Keratinocyte (primary cell): Measurements from ENCODE around the gene DNM2.

Source experiments
- EZH2 ChIP-seq: IDR thresholded peaks from one replicate; pipeline ENCODE4 v1.6.1; 2012; ENCODE audit warnings: inconsistent platforms, mild to moderate bottlenecking, low read length, moderate library complexity
- TF ChIP-seq, protein P1 (sequence below), 3 experiments: IDR thresholded peaks in 1 of 3; conservative IDR thresholded peaks in 1 of 3; optimal IDR thresholded peaks in 1 of 3; 2 replicates in 2 of 3; 3 replicates in 1 of 3; pipeline versions ENCODE3 to v1.5.1; 2011; ENCODE audit warnings: low read length in 3 of 3, mild to moderate bottlenecking in 3 of 3, moderate library complexity in 2 of 3, control low read depth in 1 of 3, inconsistent platforms in 1 of 3; ENCODE audit not compliant: insufficient read depth in 2 of 3; ENCODE audit errors: extremely low read depth in 1 of 3

DNA sequence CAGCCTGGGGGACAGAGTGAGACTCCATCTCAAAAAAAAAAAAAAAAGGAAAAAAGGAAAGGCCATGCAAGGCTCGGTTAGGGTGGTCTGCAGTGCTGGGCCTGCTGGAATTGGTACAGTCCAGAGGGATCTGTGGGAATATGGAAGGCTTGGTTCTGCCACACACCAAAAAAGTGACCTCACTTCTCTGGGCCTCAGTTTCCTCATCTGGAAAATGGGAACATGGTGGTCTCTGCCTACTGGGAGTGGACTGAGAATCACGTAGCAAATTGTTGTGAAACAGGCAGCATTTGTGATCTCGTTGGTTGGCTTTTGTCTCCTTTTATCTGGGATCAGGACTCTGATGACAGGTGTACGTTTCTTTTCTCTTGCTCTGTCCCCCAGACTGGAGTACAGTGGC lies 7.5 kb downstream of the DNM2 start:
- TF ChIP-seq, protein P1, sequence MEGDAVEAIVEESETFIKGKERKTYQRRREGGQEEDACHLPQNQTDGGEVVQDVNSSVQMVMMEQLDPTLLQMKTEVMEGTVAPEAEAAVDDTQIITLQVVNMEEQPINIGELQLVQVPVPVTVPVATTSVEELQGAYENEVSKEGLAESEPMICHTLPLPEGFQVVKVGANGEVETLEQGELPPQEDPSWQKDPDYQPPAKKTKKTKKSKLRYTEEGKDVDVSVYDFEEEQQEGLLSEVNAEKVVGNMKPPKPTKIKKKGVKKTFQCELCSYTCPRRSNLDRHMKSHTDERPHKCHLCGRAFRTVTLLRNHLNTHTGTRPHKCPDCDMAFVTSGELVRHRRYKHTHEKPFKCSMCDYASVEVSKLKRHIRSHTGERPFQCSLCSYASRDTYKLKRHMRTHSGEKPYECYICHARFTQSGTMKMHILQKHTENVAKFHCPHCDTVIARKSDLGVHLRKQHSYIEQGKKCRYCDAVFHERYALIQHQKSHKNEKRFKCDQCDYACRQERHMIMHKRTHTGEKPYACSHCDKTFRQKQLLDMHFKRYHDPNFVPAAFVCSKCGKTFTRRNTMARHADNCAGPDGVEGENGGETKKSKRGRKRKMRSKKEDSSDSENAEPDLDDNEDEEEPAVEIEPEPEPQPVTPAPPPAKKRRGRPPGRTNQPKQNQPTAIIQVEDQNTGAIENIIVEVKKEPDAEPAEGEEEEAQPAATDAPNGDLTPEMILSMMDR (optimal IDR thresholded peaks at IDR 0.05 in 1 of 3, IDR thresholded peaks at IDR 0.05 in 1 of 3, conservative IDR thresholded peaks at IDR 0.05 in 1 of 3; ENCODE audit: extremely low read depth in 1 of 3, insufficient read depth in 2 of 3, low read length in 3 of 3), result no peak
- TF ChIP-seq EZH2, result no peak
